HG02642 (cell line): ENCODE results near the gene PRKCA.
"Not testable (repeated sequence)": the region's sequence is repeated elsewhere in the genome, so short reads cannot be mapped to it uniquely, and the experiment has no call there.

Experiments
- ATAC-seq: cut with Tn5 transposase; IDR thresholded peaks from one replicate; pipeline ENCODE4 v1.9.1; 2021; ENCODE audit warnings: mild to moderate bottlenecking; ENCODE audit not compliant: unreplicated experiment, poor library complexity

Gene PRKCA

GRCh38 chr17:66349521-66350254, 47.3 kb downstream of the PRKCA start:
- ATAC-seq, result no peak

- not testable (repeated sequence) for ATAC-seq
These were observed 48.2 kb downstream of the PRKCA start for GRCh38 chr17:66350576-66350975.

DNA sequence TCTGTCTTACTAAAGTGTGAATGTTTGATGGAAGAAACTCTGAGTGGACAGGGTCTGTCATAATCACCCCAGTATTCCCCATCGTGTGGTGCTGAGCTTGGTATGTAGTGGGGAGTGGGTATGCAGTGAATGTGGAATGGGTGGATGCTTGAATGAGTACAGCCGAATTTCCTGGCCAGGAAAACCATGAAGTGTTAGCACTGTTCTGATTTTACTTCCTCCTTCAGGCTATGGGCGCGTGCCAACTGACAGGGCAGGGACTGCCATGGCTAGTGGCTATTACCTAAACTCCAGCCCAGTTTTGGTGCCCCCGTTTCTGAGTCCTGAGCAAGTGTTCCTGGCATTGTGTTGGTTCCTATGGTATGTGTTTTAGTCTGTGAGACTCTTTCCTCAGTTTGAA, 48.6 kb downstream of the PRKCA start:
- ATAC-seq, result no peak

DNA sequence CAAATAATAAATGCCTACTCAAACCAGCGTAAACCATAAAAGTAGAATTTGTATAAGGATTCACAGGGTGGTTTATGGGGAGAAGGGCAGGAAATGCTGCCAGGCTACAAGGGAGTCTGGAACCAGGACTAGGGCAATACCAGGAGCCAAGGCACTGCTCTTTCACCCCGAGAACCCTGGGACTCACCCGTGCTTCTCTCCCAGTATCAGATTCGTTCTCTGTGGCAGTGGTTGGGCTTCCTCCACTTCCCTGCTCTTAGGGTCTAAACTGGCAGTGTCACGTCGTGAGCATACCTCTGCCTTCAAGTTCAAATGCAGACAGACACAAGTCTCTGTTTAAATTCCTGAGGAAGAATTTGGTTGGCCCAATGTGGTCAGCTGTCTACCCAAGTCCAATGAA, 49.3 kb downstream of the PRKCA start:
- ATAC-seq, result no peak

DNA sequence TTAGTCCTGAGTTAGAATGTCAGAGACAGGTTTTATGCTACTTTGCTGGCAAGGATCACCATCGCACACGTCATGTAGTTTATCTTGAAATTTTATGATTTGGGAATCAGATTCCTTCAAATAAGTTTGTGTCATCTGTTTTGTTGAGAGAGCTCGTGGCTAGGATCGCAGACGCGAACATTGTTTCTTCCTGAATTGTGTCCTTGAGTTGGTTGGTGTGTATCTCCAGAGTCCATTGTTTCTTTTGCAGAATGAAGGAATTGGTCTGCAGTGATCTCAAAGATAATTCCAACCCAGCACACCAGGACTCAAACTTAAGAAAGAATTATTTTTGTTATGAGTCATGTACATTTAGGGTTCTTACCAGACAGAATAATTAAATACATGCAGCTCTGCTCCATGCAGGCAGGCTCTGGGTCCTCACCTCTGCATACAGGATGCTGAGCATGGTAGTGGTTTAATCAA, 51.6 kb downstream of the PRKCA start:
- ATAC-seq, result no peak

GRCh38 chr17:66354472-66354871, 52.1 kb downstream of the PRKCA start:
- ATAC-seq, result no peak

- ATAC-seq, result no peak
These were observed 52.6 kb downstream of the PRKCA start for GRCh38 chr17:66354981-66355380.

GRCh38 chr17:66355510-66355909, 53.1 kb downstream of the PRKCA start:
- ATAC-seq, result no peak

DNA sequence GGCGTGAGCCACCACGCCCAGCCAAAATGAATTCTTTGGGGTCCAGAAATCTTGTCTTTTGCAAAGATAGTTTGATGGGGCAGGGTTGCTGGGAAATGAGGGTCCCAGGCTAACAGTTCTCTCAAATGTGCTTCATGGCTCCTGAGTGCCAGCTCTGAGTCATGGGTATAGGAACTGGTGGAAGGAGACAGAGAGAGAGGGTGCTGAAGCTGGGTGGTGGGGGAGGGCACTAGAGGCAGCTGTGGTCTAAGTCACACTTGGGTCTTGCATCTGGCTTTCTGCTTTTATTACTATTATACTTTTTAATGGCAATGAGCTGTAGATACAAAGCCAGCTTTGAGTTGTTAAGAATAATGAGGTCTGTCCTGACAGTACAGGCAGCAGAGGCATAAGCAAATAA, 54.6 kb downstream of the PRKCA start:
- ATAC-seq, result no peak

GRCh38 chr17:66359351-66359750, 56.9 kb downstream of the PRKCA start:
- ATAC-seq, result no peak

GRCh38 chr17:66360961-66361565, 58.6 kb downstream of the PRKCA start:
- not testable (repeated sequence) for ATAC-seq

DNA sequence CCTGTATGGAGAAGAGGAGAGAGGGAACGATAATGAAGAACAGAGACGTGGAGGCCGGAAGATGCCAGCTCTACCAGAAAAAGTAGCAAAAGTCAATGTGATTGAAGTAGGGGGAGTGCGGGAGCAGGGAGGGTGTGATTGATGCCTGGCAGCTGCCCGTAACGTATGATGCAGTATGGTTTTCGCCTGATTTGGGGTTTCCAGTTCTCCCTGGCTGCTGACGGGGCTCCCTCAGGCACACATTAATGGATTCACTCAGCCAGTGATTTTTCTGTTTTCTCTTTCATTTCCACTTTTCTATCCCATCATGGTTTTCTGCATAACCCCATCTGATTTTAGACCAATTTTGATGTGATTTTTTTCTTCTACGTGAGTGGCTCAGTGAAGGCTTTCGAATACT, 62.1 kb downstream of the PRKCA start:
- no peak for ATAC-seq

DNA sequence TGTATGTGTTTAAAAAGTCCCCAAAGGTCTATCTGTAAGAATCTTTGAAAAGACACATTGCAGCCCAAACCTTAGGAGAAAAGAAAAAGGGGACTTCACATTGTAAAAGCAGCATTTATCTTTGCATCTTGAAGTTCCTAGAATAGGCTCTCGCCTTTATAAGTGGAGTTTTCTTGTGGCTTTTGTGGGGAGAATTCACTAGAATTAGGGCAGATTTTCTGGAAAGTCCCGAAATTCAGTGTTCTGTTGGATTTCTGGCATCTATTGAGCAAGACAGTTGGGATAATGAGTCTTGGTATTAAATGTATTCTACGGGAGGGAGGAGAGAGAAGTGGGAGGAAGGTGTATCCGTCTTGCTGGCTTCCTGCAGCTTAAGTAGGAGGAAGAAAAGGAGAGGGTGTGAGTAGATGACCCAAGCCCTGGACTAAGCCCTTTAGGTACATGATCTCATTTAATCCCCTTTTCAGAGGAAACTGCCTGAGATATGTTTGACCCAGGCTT, 62.6 kb downstream of the PRKCA start:
- no peak for ATAC-seq

GRCh38 chr17:66365903-66366302, 63.5 kb downstream of the PRKCA start:
- ATAC-seq, result no peak

DNA sequence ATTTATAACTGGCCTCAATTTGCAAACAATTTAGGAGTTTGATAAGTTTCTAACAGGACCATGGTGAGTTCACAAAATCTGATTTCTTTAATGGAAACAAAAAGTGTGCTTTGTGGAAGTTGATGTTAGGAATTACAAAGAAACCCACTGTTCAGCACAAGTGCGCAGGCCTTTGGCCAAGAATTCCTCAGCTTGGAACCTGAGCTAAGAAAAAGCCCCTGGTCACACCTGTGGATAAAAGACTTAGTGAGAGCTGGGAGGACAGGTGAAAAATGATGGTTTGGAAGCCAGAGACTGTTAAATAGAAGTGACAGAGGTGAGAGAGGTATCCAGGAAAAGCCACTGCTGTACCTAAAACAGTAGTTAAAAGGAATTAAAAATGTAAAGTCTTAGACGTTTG, 64.7 kb downstream of the PRKCA start:
- ATAC-seq, result no peak

GRCh38 chr17:66369830-66370229, 67.4 kb downstream of the PRKCA start:
- no peak for ATAC-seq

DNA sequence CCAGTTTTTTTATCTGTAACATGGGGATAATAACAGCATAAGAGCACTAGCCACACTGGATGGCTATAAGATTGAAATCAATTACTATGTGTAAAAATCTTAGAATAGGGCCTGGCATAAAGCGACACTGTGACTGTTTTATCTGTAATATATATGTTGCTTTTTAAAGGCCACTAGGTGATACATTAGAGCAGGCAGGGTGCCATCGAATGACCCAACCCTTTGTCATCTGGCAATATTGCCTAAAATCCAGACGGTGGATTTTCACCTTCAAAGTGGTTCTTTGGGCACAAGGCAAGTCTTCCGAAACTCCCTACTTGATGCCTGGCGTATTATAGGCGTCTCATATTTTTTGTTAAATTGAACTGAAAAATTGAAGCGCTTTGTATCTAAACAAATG, 69.1 kb downstream of the PRKCA start:
- ATAC-seq, result no peak

DNA sequence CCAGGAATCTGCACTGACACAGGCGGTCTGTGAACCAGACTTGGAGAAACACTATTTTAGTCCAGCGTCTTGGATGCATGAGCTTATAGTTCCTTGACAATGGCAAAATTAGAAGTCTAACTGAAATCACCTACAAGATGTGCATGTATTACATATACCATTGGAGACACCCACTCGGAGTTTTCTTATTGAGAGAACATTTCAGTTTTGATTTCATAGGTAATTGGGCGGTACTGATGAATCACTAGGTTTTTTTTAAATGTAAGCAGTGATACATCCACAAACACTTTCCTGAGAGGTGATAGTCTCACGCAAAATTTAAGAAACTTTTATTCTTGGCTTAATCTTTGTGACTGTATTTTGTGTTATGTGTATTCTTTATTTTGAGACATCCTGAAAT, 69.8 kb downstream of the PRKCA start:
- ATAC-seq, result no peak

DNA sequence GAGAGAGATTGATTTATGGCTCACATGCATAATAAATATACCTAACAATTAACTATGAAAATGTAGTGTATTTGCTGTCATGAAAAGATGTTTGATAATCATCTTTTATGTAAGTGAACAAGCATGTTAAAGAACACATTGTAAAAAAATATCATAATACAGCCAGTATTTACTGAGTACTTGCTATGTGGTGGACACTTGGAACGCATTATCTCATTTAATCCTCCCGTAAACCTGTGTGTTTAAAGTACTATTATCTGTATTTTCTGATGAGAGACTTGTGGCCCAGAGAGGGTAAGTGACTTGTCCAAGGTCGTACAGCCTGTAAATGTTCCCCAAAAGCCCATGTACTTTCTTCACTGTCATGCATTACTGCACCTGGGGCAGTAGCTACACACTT, 70.7 kb downstream of the PRKCA start:
- no peak for ATAC-seq

GRCh38 chr17:66373944-66374817, 71.8 kb downstream of the PRKCA start:
- no peak for ATAC-seq

GRCh38 chr17:66375121-66375520, 72.7 kb downstream of the PRKCA start:
- ATAC-seq, result no peak
